SK-N-SH treated with all-trans-retinoic acid at 6 μM for 48 hours (cell line): Measurements from ENCODE around the gene NDUFS3.

Source experiments
- ATAC-seq: fragments of 200-7000 bp; cut with Tn5 transposase; 3 replicates; pipeline ENCODE4 v1.9.1; 2020; ENCODE audit warnings: mild to moderate bottlenecking, moderate library complexity
- ARNTL ChIP-seq: fragments of 450-650 bp; formaldehyde crosslinking; IDR thresholded peaks from 2 replicates; pipeline ENCODE4 v1.5.0; 2020; ENCODE audit warnings: low read depth, mild to moderate bottlenecking, moderate library complexity, borderline replicate concordance
- BACH2 ChIP-seq: fragments of 250-450 bp; sonication (Bioruptor Pico); IDR thresholded peaks from 2 replicates; pipeline ENCODE4 v1.9.0; 2021; ENCODE audit warnings: mild to moderate bottlenecking, borderline replicate concordance
- CREB5 ChIP-seq: fragments of 250-450 bp; sonication (Bioruptor Pico); IDR thresholded peaks from 2 replicates; pipeline ENCODE4 v1.5.1; 2020; ENCODE audit warnings: low read depth, mild to moderate bottlenecking, moderate library complexity
- CSDC2 ChIP-seq: fragments of 250-450 bp; sonication (Bioruptor Pico); IDR thresholded peaks from 2 replicates; pipeline ENCODE4 v1.5.0; 2020; ENCODE audit warnings: mild to moderate bottlenecking, moderate library complexity
- CSRNP3 ChIP-seq: fragments of 250-450 bp; sonication (Bioruptor Pico); IDR thresholded peaks from 2 replicates; pipeline ENCODE4 v1.5.1; 2021; ENCODE audit warnings: mild to moderate bottlenecking, moderate library complexity
- ESRRG ChIP-seq: fragments of 250-450 bp; sonication (Bioruptor Pico); IDR thresholded peaks from 2 replicates; pipeline ENCODE4 v1.6.1; 2021; ENCODE audit warnings: mild to moderate bottlenecking
- GLIS3 ChIP-seq: fragments of 250-450 bp; sonication (Bioruptor Pico); IDR thresholded peaks from 2 replicates; pipeline ENCODE4 v1.5.0; 2020; ENCODE audit warnings: mild to moderate bottlenecking, moderate library complexity
- ISL1 ChIP-seq: fragments of 250-450 bp; sonication (Bioruptor Pico); IDR thresholded peaks from 2 replicates; pipeline ENCODE4 v2.1.2; 2022; ENCODE audit warnings: mild to moderate bottlenecking, moderate library complexity
- PATZ1 ChIP-seq: fragments of 250-450 bp; sonication (Bioruptor Pico); IDR thresholded peaks from 2 replicates; pipeline ENCODE4 v1.8.0; 2020; ENCODE audit warnings: mild to moderate bottlenecking, moderate library complexity, borderline replicate concordance
- POU6F1 ChIP-seq: fragments of 250-450 bp; sonication (Bioruptor Pico); IDR thresholded peaks from 2 replicates; pipeline ENCODE4 v1.8.0; 2021; ENCODE audit warnings: low read depth, mild to moderate bottlenecking, moderate library complexity, borderline replicate concordance
- PPARA ChIP-seq: fragments of 250-450 bp; sonication (Bioruptor Pico); IDR thresholded peaks from 2 replicates; pipeline ENCODE4 v1.5.0; 2020; ENCODE audit warnings: mild to moderate bottlenecking, borderline replicate concordance
- RARB ChIP-seq: fragments of 250-450 bp; sonication (Bioruptor Pico); IDR thresholded peaks from 2 replicates; pipeline ENCODE4 v1.8.0; 2021; ENCODE audit warnings: mild to moderate bottlenecking, moderate library complexity
- TCF4 ChIP-seq: fragments of 250-450 bp; sonication (Bioruptor Pico); IDR thresholded peaks from 2 replicates; pipeline ENCODE4 v1.8.0; 2021; ENCODE audit warnings: mild to moderate bottlenecking, moderate library complexity, borderline replicate concordance
- TOX ChIP-seq: fragments of 250-450 bp; sonication (Bioruptor Pico); IDR thresholded peaks from 2 replicates; pipeline ENCODE4 v1.8.0; 2021; ENCODE audit warnings: mild to moderate bottlenecking, moderate library complexity, borderline replicate concordance
- TSHZ2 ChIP-seq: fragments of 250-450 bp; sonication (Bioruptor Pico); IDR thresholded peaks from 2 replicates; pipeline ENCODE4 v1.5.0; 2020; ENCODE audit warnings: mild to moderate bottlenecking, moderate library complexity
- ZC3H10 ChIP-seq: fragments of 250-450 bp; sonication (Bioruptor Pico); IDR thresholded peaks from 2 replicates; pipeline ENCODE4 v1.5.1; 2021; ENCODE audit warnings: mild to moderate bottlenecking, moderate library complexity
- ZFP3 ChIP-seq: fragments of 250-450 bp; sonication (Bioruptor Pico); IDR thresholded peaks from 2 replicates; pipeline ENCODE4 v1.5.0; 2020; ENCODE audit warnings: mild to moderate bottlenecking, moderate library complexity
- ZNF565 ChIP-seq: fragments of 450-650 bp; formaldehyde crosslinking; conservative IDR thresholded peaks from 2 replicates; pipeline ENCODE4 v1.5.0; 2020; ENCODE audit warnings: low read depth, mild to moderate bottlenecking, moderate library complexity
- ZNF70 ChIP-seq: fragments of 450-650 bp; formaldehyde crosslinking; IDR thresholded peaks from 2 replicates; pipeline ENCODE4 v1.5.0; 2020; ENCODE audit warnings: mild to moderate bottlenecking, moderate library complexity
- ZNF8 ChIP-seq: fragments of 450-650 bp; formaldehyde crosslinking; IDR thresholded peaks from 2 replicates; pipeline ENCODE4 v1.5.0; 2020; ENCODE audit warnings: mild to moderate bottlenecking, moderate library complexity

The NDUFS3 gene

GRCh38 chr11:47552056-47552565 lies 26.8 kb upstream of the NDUFS3 start:
- no peak for TF ChIP-seq RARB
- no peak for TF ChIP-seq TSHZ2 (CRISPR knock-in tag)
- no peak for TF ChIP-seq ZNF565 (CRISPR knock-in tag)
- TF ChIP-seq CSDC2: no peak
- no peak for TF ChIP-seq BACH2
- no peak for TF ChIP-seq ZC3H10 (CRISPR knock-in tag)
- no peak for TF ChIP-seq GLIS3 (CRISPR knock-in tag)
- no peak for TF ChIP-seq ISL1
- no peak for TF ChIP-seq TCF4
- TF ChIP-seq ZNF8 (CRISPR knock-in tag): no peak
- TF ChIP-seq ARNTL (CRISPR knock-in tag): no peak
- TF ChIP-seq PATZ1 (CRISPR knock-in tag): no peak
- no peak for TF ChIP-seq TOX (CRISPR knock-in tag)
- no peak for TF ChIP-seq CREB5 (CRISPR knock-in tag)
- TF ChIP-seq PPARA (CRISPR knock-in tag): no peak
- TF ChIP-seq ESRRG: no peak
- no peak for TF ChIP-seq POU6F1 (CRISPR knock-in tag)
- ATAC-seq: peak; percentile 26

GRCh38 chr11:47552566-47553405 lies 26.1 kb upstream of the NDUFS3 start, which contains the start of gene CELF1:
Gene CELF1 (minus strand): TSS chr11:47553132. CDS start chr11:47499523, 53,609 bp downstream.
- ATAC-seq: peak; percentile 93
- TF ChIP-seq BACH2 (no peak), RARB (no peak), ZFP3 (no peak), ZNF8 (CRISPR knock-in tag) (no peak), ZC3H10 (CRISPR knock-in tag) (no peak), PATZ1 (CRISPR knock-in tag) (no peak), CSDC2 (no peak), ZNF70 (no peak), CSRNP3 (CRISPR knock-in tag) (no peak), ISL1 (no peak), PPARA (CRISPR knock-in tag) (no peak), ZNF565 (CRISPR knock-in tag) (no peak), POU6F1 (CRISPR knock-in tag) (no peak), CREB5 (CRISPR knock-in tag) (no peak), TOX (CRISPR knock-in tag) (no peak), ARNTL (CRISPR knock-in tag) (no peak), ESRRG (no peak)
